HG03575 (cell line): ENCODE data around the gene KIF3B.

Source experiments
- ATAC-seq: cut with Tn5 transposase; IDR thresholded peaks from one replicate; pipeline ENCODE4 v1.9.1; 2021; ENCODE audit not compliant: unreplicated experiment, insufficient number of reproducible peaks, low FRiP score; ENCODE audit errors: extremely low read depth

Gene KIF3B

GRCh38 chr20:32289661-32290431 lies 12.4 kb downstream of the KIF3B start:
- ATAC-seq, result no peak

DNA sequence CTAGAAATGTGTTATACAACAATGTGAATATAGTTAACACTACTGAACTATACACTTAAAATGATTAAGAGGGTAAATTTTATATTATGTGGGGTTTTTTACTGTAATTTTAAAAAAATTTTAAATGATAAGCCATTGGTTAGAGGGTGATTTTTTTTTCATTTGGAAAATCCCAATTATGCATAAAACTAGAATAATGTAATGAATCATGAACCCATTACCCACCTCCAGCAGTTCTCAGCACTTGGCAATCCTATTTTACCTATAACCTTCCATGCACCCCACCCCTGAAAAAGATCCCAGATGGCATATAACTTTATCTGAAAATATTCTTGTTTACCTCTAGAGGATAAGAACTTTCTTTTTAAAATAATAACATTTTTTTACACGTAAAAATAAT lies 13.7 kb downstream of the KIF3B start:
- no peak for ATAC-seq

GRCh38 chr20:32292548-32292947 lies 15.1 kb downstream of the KIF3B start:
- no peak for ATAC-seq

DNA sequence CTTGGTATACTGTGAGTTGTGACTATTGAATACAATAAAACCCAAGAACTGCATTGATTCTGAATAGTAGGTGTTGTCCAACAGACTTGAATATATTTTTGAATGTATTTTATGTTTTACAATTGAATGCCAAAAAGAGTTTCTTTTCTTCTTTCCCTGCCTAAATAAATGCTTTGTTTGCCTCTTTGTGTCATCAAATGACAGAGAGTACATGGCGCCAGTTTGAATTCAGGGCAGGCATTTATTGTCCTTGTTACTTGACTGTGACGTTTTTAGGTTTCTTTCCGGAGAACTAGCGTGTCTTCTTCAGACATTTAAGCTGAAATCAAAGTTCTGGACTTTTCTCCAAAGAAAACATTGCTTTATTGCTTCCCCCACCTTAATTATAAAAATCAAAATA lies 16.6 kb downstream of the KIF3B start:
- ATAC-seq, result no peak

DNA sequence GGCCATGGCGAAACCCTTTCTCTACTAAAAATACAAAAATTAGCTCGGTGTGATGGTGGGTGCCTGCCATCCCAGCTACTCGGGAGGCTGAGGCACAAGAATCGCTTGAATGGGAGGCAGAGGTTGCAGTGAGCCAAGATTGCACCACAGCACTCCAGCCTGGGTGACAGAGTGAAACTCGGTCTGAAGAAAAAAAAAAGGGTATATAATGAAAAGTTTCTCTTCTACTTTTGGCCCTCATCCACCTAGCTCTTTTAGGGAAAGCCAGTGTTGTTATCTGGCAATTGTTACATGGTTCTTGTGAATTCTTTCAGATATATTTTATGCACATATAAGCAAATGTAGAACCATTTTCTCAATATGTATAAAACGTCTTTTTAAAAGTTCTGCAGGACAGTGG lies 19.0 kb downstream of the KIF3B start:
- no peak for ATAC-seq

DNA sequence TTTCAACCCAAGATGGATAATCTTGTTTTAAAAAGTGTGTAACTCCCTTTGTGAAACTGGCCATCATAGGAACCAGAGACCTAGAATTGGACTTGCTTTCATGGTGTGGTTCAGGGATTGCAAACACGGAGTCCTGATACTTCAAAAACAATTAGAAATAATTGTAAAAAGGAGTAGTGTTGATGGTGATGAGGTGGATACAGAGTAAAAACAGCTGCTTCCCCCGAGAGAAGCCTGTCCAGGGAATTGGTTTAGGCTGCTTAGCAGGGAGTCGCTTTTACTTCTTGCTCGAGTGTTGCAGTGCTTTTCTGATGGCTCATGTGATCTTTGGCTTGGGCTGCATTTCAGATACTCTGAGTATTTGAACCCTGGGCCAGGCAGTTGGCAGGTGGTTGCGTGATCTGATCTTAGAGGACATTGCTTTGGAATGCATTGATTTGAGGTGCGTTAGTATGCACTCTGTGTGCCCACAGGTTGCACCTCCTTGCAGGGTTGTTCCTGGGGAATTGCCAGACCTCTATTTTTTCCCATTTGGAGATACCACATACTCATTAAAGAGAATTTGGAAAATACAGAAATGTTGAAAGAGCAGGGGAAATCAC lies 19.5 kb downstream of the KIF3B start:
- no peak for ATAC-seq

DNA sequence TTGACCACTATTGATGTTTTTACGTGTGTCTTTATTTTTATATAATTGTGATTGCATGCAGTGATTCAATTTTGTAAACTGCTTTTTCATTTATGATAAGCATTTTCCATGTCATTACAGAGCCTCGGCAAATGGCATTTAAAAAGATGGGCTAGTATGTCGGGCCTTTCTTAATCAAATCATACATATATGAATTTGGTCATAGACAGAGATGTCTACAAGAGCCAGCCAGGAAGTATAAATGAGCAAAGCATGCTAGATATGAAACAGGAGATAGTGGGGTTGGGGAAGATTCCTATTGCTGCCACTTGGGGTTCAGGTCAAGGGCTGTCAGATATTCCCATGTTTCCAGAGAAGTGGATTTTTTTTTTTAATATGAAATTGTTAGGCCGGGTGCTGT lies 20.0 kb downstream of the KIF3B start:
- ATAC-seq, result no peak

- no peak for ATAC-seq
Measured at GRCh38 chr20:32300647-32301046, 23.2 kb downstream of the KIF3B start.

DNA sequence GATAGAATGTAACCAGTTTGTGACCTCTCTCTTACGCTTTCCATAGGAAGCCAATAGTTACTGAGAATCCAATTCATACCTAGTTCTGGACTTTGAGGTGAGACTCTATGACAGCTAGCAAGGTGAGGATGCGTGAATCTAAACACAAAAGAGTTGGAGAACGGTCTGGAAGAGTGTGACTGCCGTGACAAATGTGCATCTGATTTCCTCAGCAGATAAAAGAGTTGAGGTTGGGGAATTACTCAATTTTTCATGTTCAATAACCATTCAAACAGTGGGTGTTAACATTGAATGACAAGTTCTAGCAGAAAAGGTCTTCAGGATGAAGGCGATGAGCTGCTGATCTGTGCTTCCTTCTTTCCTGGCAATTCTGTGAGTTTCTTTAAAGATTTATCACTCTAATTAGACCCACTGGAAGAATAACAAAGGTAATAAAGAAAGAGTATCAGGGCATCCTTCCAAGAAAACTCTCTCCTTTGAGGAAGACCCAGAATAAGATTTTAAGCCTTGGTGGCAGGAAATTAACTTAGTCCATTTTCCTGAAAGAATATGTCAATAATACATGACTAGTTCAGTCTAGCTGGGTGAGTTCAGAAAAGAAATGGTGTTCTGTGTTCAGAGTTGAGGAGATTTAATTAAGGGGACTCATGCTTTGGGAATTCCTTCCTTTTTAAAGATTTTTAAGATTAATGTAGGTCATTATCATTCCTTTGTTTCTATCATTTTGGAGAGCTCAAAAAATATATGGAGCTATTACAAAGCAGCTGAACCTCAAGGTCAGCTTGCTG lies 24.5 kb downstream of the KIF3B start:
- ATAC-seq, result no peak

- ATAC-seq, result no peak
Measured at GRCh38 chr20:32302507-32302872, 25.0 kb downstream of the KIF3B start.

GRCh38 chr20:32304131-32304746 lies 26.8 kb downstream of the KIF3B start:
- ATAC-seq, result no peak

- no peak for ATAC-seq
Measured at GRCh38 chr20:32312718-32313424, 35.4 kb downstream of the KIF3B start.

DNA sequence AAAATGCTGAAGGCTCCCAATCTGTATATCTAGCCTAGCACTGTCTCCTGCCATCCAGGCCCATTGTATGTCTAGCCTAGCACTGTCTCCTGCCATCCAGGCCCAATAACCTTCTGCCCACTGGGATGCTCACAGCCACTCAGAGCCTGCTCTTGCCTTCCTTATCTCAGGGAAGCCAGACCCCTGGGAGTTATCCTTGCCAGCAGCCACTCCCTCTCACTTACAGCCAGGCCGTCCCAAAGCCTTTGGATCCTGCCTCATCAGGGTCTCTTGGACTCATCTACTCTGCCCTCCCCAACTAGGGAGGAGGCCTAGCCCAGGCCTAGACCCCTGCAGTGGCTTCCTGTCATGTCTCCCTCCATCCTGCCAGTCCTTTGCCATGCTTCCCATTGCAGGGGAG lies 37.3 kb downstream of the KIF3B start:
- no peak for ATAC-seq

DNA sequence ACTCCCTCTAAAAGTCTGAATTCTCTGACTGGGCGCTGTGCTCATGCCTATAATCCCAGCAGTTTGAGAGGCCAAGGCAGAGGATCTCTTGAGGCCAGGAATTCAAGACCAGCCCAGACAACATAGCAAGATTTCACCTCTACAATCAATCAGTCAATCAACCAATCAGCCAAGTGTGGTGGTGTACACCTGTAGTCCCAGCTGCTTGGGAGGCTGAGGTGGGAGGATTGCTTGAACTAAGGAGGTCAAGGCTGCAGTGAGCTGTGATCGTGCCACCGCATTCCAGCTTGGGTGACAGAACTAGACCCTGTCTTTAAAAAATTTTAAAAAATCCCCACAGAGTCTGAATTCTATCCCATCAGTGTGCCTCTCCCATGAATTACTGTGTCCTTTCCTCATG lies 37.9 kb downstream of the KIF3B start:
- no peak for ATAC-seq

- ATAC-seq, result no peak
Measured at GRCh38 chr20:32315891-32316290, 38.4 kb downstream of the KIF3B start.

- no peak for ATAC-seq
Measured at GRCh38 chr20:32316667-32317066, 39.2 kb downstream of the KIF3B start.

DNA sequence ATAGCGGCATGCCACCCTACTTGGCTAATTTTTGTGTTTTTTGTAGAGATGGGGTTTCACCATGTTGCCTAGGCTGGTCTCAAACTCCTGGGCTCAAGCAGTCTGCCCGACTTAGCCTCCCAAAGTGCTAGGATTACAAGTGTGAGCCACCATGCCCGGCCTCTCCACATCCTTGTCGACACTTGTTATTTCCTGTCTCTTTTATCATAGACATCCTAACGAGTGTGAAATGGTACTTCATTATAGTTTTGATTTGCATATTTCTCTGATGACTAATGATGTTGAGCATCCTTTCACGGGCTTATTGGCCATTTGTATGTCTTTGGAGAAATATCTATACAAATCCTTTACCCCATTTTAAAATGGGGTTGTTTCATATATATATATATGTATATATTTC lies 41.6 kb downstream of the KIF3B start:
- no peak for ATAC-seq

- no peak for ATAC-seq
Measured at GRCh38 chr20:32320305-32320704, 42.9 kb downstream of the KIF3B start.

DNA sequence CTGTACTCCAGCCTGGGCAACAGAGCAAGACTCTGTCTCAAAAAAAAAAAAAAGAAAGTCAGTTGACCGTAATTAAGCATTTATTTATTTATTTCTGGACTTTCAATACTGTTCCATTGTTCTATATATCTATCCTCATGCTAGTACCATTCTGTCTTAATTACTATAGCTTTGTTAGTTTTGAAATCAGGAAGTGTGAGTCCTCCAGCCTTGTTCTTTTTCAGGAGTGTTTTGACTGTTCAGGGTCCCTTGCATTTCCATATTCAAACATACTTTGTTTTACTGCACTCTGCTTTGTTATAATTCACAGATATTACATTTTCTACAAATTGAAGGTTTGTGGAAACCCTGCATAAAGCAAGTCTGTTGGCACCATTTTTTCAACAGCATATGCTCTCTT lies 43.9 kb downstream of the KIF3B start:
- no peak for ATAC-seq
